NCI-H1105 treated with DMSO at 0.1 percent for 48 hours (cell line): Measurements from ENCODE around the gene WDR45.

Experiments
- DNase-seq: peaks from one replicate; lab custom pipeline; 2025; lab: John Stamatoyannopoulos, UW

Gene WDR45

GRCh38 chrX:49043220-49043986 is 36.3 kb downstream of the WDR45 start, which contains the start of gene TFE3:
Gene TFE3, minus strand, starts transcription at chrX:49043357. Its CDS starts 131 bp downstream, at chrX:49043226.
- DNase-seq = peak; percentile 95

GRCh38 chrX:49042581-49043219 is 37.0 kb downstream of the WDR45 start:
- no peak for DNase-seq

- DNase-seq = no peak
These were observed 37.7 kb downstream of the WDR45 start for GRCh38 chrX:49041744-49042580.

GRCh38 chrX:49040376-49040955 is 39.2 kb downstream of the WDR45 start:
- no peak for DNase-seq

GRCh38 chrX:49039598-49040375 is 39.9 kb downstream of the WDR45 start:
- peak; percentile 1 for DNase-seq

GRCh38 chrX:49037883-49038475 is 41.7 kb downstream of the WDR45 start:
- DNase-seq = no peak

GRCh38 chrX:49030283-49030682 is 49.4 kb downstream of the WDR45 start:
- no peak for DNase-seq

- DNase-seq = no peak
These were observed 49.8 kb downstream of the WDR45 start for GRCh38 chrX:49029876-49030275.
